Upper lobe of left lung (tissue), 4 donors: ENCODE data around the gene PTPRJ.

Experiments used
- EP300 ChIP-seq, 4 donors: sonication (generic); formaldehyde crosslinking; IDR thresholded peaks; one replicate each; pipeline ENCODE4 v1.5.1; 2017; ENCODE audit warnings: antibody characterized with exemption in 4 of 4, control low read depth in 2 of 4
- POLR2A ChIP-seq, 4 donors: fragments of 450-650 bp; IDR thresholded peaks; one replicate each; pipeline ENCODE4 v1.5.1; 2016 to 2017; ENCODE audit warnings: antibody characterized with exemption in 4 of 4, mild to moderate bottlenecking in 2 of 4
- POLR2AphosphoS5 ChIP-seq, 2 donors: sonication (generic); formaldehyde crosslinking; IDR thresholded peaks; one replicate each; pipeline ENCODE4 v1.5.1; 2017; ENCODE audit warnings: antibody characterized with exemption in 2 of 2
- TF ChIP-seq, protein P1 (sequence below), 6 experiments: fragments of 450-650 bp in 4 of 6; fragments of 200-600 bp in 2 of 6; sonication (generic) in 2 of 6; IDR thresholded peaks; one replicate each; pipeline ENCODE4 v1.5.1; 2016 to 2019; ENCODE audit warnings: antibody characterized with exemption in 6 of 6

DNA sequence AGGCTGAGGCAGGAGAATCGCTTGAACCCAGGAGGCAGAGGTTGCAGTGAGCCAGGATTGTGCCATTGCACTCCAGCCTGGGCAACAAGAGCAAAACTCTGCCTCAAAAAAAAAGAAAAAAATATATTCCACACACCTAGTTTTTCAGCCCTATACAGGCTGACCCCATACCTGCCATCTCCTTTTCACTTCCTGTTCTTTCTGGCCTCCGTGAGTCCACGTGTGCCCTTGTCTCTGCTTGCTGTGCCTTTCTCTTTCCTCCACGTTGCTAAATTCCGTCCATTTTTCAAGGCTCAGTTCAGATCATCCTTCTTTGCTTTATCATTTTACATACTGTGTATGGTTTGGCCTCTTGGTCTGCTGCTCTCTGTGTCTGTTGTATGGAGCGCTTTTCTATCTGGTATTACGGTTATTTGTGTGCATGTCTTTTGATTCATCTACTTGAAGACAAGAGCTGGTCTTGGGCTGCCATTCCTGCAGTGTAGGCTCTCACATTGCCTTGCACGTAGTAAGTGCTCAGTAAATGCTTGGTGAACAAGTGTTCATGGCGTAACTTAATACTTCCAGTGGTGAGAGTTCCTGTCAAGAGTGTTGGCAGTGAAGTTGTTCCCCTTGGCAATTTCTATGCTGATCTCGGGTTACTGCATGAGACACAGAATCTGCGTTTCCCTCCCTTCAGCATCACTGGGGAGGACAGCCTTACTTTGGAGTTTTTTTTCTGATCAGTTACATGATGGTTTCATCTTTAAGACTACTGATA, 57.5 kb downstream of the PTPRJ start:
- TF ChIP-seq, protein P1, sequence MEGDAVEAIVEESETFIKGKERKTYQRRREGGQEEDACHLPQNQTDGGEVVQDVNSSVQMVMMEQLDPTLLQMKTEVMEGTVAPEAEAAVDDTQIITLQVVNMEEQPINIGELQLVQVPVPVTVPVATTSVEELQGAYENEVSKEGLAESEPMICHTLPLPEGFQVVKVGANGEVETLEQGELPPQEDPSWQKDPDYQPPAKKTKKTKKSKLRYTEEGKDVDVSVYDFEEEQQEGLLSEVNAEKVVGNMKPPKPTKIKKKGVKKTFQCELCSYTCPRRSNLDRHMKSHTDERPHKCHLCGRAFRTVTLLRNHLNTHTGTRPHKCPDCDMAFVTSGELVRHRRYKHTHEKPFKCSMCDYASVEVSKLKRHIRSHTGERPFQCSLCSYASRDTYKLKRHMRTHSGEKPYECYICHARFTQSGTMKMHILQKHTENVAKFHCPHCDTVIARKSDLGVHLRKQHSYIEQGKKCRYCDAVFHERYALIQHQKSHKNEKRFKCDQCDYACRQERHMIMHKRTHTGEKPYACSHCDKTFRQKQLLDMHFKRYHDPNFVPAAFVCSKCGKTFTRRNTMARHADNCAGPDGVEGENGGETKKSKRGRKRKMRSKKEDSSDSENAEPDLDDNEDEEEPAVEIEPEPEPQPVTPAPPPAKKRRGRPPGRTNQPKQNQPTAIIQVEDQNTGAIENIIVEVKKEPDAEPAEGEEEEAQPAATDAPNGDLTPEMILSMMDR (IDR thresholded peaks at IDR 0.05), result no peak
- TF ChIP-seq POLR2A (IDR thresholded peaks at IDR 0.05), result no peak
- TF ChIP-seq POLR2AphosphoS5 (IDR thresholded peaks at IDR 0.05), result no peak
- no peak for TF ChIP-seq EP300 (IDR thresholded peaks at IDR 0.05)
